ENCODE measurements around the gene DNAI1. TPM values are rescaled to one million over a fixed set of nuclear protein-coding genes. Genes with fewer than 3 reads are reported as not detected.

DNAI1 gene
- total RNA-seq, 2 experiments from 2014 or later = not detected

DNA sequence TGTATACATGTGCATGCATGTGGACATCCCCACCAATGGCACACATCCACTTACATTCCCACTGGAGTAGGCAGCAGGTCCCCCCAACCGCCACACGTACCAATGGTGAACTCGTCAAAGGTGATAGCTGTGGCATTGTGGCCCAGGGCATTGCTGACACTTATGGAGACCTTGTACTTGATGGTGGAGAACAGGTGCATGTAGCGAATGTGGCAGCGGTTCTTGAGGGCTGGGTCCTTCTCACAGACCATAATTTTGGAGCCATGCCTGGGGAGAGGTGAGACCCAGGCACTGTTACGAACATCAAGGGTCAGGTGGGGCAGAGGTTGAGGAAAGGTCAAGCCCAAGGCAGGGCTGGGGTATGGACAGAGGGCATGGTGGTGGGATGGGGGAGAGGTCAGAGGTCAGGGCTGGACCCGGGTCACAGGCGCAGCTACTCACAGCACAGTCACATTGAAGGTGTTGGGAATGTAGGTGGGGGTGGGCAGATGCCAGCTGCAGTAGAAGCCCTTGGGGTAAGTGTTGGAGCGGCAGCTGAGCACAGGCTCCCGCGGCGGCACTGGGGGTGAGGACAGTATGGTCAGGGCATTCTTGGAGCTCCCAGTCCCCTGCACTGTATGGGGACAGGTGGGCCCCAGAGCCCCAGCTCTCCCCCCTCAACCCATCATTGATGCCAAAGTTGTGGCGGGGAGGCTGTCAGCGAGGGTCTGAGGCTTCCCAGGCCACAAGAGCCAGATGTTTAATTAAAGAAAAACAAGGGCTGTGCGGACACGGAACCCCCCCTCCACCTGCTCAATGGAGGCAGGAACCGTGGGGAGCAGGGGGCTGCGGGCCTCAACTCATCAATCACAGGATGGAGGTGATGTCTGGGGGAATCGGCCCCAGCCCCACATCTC, 99.1 kb downstream of the DNAI1 start:
- H3K27me3 Mint-ChIP-seq (ENCODE audit: low read depth) = peaks cover 9% of the 10 kb centered on the region
- H3K4me1 Mint-ChIP-seq (ENCODE audit: low read depth) = no peaks in the 10 kb centered on the region
- ChIA-PET CTCF (interaction anchor here (1.8 kb wide), 1 partner anchor 10 kb away, joined by 4 read pairs; no protein-coding TSS in a partner anchor), POLR2A (no interaction called here)
- H3K36me3 Mint-ChIP-seq (ENCODE audit: low read depth) = no peaks in the 10 kb centered on the region
- DNase-seq (no peak), ATAC-seq (no peak)
- H3K9me3 Mint-ChIP-seq (ENCODE audit: insufficient read depth) = no peaks in the 10 kb centered on the region
- no peak overlapping the region for H3K4me3 Mint-ChIP-seq
- no peak overlapping the region for H3K27ac Mint-ChIP-seq

DNA sequence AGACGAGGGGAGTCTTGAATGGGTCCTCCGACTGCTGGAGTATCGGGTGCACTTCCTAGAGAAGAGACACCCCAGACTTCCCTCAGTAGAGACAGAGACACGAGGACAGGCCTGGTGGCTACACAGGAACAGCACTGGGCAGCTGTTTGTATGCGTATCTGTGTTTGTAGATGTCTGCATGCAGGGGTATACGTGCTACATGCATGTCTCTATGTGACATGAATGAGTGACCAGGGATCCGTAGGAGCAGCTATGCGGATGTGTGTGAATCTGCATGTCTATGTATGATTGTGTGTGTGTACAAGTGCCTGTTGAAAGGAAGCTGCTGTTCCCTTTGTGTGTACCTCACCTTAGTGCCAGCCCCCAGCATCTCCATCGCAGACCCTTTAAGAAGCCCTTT, 99.8 kb downstream of the DNAI1 start:
- Mint-ChIP-seq H3K9me3 (ENCODE audit: insufficient read depth) (no peaks in the 10 kb centered on the region), H3K36me3 (ENCODE audit: low read depth) (no peaks in the 10 kb centered on the region), H3K27ac (no peak overlapping the region), H3K27me3 (ENCODE audit: low read depth) (peaks cover 9% of the 10 kb centered on the region), H3K4me1 (ENCODE audit: low read depth) (no peaks in the 10 kb centered on the region), H3K4me3 (no peak overlapping the region)
- no peak for DNase-seq
- ChIA-PET POLR2A (no interaction called here), CTCF (interaction anchor here (1.8 kb wide), 1 partner anchor 10 kb away, joined by 4 read pairs; no protein-coding TSS in a partner anchor)
- no peak for ATAC-seq

DNA sequence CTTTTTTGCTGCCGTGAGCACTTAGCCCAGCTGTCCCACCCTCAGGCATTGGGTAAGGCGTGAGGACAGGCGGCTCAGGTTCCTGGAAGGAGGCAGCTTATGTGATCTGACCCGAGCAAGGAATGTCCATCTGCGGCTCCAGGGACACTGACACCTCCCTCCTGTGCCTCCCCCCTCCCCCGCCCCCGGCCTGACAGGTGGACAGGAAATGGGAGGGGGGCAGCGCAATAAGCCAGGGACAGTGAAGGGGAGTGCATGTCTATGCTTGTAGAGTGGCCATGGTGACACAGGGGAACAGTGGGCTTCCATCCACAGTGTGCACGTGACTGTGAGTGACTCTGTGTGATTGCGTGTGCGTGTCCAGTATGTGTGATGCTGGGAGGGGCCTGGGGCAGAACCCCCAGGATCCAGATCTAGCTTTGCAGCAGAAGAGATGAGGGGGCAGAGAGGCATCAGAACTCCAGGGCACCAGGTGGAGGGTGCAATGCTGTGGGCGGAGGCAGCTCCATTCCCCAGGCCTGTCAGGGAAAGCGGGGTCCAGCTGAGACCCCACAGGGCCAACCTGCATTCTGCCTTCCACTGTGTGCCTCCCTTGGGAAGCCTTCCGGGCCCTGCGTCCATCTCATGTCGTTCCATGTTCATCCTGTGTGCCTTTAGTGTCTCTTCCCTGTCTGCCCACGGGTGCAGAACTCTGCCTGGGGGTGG, 100.5 kb downstream of the DNAI1 start:
- ATAC-seq (no peak), DNase-seq (no peak)
- ChIA-PET POLR2A (no interaction called here), CTCF (interaction anchor here (1.8 kb wide), 1 partner anchor 11 kb away, joined by 4 read pairs; no protein-coding TSS in a partner anchor)
- Mint-ChIP-seq H3K36me3 (ENCODE audit: low read depth) (no peaks in the 10 kb centered on the region), H3K4me3 (no peak overlapping the region), H3K4me1 (ENCODE audit: low read depth) (no peaks in the 10 kb centered on the region), H3K27ac (no peak overlapping the region), H3K9me3 (ENCODE audit: insufficient read depth) (no peaks in the 10 kb centered on the region), H3K27me3 (ENCODE audit: low read depth) (peaks cover 16% of the 10 kb centered on the region)

- Mint-ChIP-seq H3K36me3 (ENCODE audit: low read depth) (no peaks in the 10 kb centered on the region), H3K4me3 (no peak overlapping the region), H3K27me3 (ENCODE audit: low read depth) (peaks cover 20% of the 10 kb centered on the region), H3K9me3 (ENCODE audit: insufficient read depth) (no peaks in the 10 kb centered on the region), H3K4me1 (ENCODE audit: low read depth) (no peaks in the 10 kb centered on the region), H3K27ac (no peak overlapping the region)
- CTCF ChIA-PET = no interaction called here
- no peak for DNase-seq
- POLR2A ChIA-PET = no interaction called here
- ATAC-seq = no peak
Observed at GRCh38 chr9:34559624-34560455, 101.2 kb downstream of the DNAI1 start.

GRCh38 chr9:34560599-34561214, 102.1 kb downstream of the DNAI1 start:
- Mint-ChIP-seq H3K27me3 (ENCODE audit: low read depth) (peaks cover 20% of the 10 kb centered on the region), H3K9me3 (ENCODE audit: insufficient read depth) (no peaks in the 10 kb centered on the region), H3K4me1 (ENCODE audit: low read depth) (no peaks in the 10 kb centered on the region), H3K4me3 (no peak overlapping the region), H3K36me3 (ENCODE audit: low read depth) (no peaks in the 10 kb centered on the region), H3K27ac (no peak overlapping the region)
- DNase-seq = no peak
- CTCF ChIA-PET = interaction anchor here (0.6 to 1.0 kb wide), 3 partner anchors 32 to 41 kb away, joined by 3 read pairs; no protein-coding TSS in a partner anchor
- no peak for ATAC-seq
- POLR2A ChIA-PET = no interaction called here

GRCh38 chr9:34562135-34562745, 103.6 kb downstream of the DNAI1 start:
- ChIA-PET POLR2A (no interaction called here), CTCF (interaction anchor here (0.9 to 1.4 kb wide), 4 partner anchors 8 to 74 kb away, joined by 3 to 7 read pairs (median 3); no protein-coding TSS in a partner anchor)
- Mint-ChIP-seq H3K27me3 (ENCODE audit: low read depth) (peaks cover 24% of the 10 kb centered on the region), H3K4me1 (ENCODE audit: low read depth) (no peaks in the 10 kb centered on the region), H3K9me3 (ENCODE audit: insufficient read depth) (no peaks in the 10 kb centered on the region), H3K36me3 (ENCODE audit: low read depth) (no peaks in the 10 kb centered on the region), H3K27ac (no peak overlapping the region), H3K4me3 (no peak overlapping the region)
- DNase-seq (peak; percentile 28), ATAC-seq (no peak)

DNA sequence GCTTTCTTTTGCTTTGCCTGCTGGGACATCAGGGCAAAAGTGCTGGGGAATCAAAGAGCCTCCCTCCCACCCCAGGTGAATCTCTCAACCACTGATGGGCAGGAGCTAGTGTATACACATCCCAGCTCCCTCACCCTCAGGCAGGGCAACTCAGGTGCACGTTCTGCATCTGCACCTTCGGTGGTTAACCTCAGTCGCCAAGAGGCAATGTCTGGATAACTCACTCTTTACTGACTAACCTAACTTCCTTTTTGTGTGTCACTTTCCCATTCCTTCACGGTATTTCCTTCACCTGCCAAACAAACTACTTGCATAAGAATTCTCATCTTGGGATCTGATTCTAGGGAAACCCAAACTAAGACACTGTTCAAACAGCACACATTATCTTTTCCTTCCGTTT, 104.7 kb downstream of the DNAI1 start:
- H3K4me3 Mint-ChIP-seq = no peak overlapping the region
- H3K4me1 Mint-ChIP-seq (ENCODE audit: low read depth) = no peaks in the 10 kb centered on the region
- ATAC-seq (no peak), DNase-seq (no peak)
- POLR2A ChIA-PET = no interaction called here
- H3K27ac Mint-ChIP-seq = no peak overlapping the region
- H3K27me3 Mint-ChIP-seq (ENCODE audit: low read depth) = peaks cover 29% of the 10 kb centered on the region
- no peaks in the 10 kb centered on the region for H3K36me3 Mint-ChIP-seq (ENCODE audit: low read depth)
- CTCF ChIA-PET = interaction anchor here (1.1 to 1.3 kb wide), 2 partner anchors 25 to 28 kb away, joined by 3 read pairs; no protein-coding TSS in a partner anchor
- no peaks in the 10 kb centered on the region for H3K9me3 Mint-ChIP-seq (ENCODE audit: insufficient read depth)

- Mint-ChIP-seq H3K27ac (no peak overlapping the region), H3K4me3 (no peak overlapping the region), H3K4me1 (ENCODE audit: low read depth) (no peaks in the 10 kb centered on the region), H3K27me3 (ENCODE audit: low read depth) (peaks cover 28% of the 10 kb centered on the region), H3K36me3 (ENCODE audit: low read depth) (no peaks in the 10 kb centered on the region), H3K9me3 (ENCODE audit: insufficient read depth) (no peaks in the 10 kb centered on the region)
- no peak for DNase-seq
- ATAC-seq = no peak
- CTCF ChIA-PET = no interaction called here
- POLR2A ChIA-PET = no interaction called here
Observed at GRCh38 chr9:34564617-34565016, 106.0 kb downstream of the DNAI1 start.

GRCh38 chr9:34565856-34566255, 107.3 kb downstream of the DNAI1 start:
- Mint-ChIP-seq H3K27ac (no peak overlapping the region), H3K36me3 (ENCODE audit: low read depth) (no peaks in the 10 kb centered on the region), H3K4me1 (ENCODE audit: low read depth) (no peaks in the 10 kb centered on the region), H3K4me3 (no peak overlapping the region), H3K9me3 (ENCODE audit: insufficient read depth) (no peaks in the 10 kb centered on the region), H3K27me3 (ENCODE audit: low read depth) (peaks cover 28% of the 10 kb centered on the region)
- POLR2A ChIA-PET = no interaction called here
- CTCF ChIA-PET = no interaction called here
- ATAC-seq (no peak), DNase-seq (no peak)

DNA sequence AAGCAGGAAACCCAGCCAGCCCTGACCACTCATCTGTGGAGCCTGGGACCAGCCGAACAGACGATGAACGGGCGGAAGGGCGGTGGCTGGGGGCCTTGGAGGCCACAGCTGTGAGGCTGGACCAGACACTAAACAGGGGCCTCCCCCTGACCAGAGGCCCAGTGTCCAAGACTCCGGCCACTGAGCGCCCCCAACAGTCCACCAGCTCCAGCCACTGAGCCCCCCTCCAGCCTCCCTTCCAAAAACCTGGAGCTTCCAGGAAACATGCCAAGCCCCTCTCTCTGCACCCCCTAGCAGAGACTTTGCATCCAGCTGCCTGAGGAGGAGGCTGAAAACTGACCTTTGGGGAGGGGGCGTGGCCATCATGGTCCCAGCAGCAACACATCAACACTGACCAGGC, 107.7 kb downstream of the DNAI1 start:
- no peaks in the 10 kb centered on the region for H3K9me3 Mint-ChIP-seq (ENCODE audit: insufficient read depth)

DNA sequence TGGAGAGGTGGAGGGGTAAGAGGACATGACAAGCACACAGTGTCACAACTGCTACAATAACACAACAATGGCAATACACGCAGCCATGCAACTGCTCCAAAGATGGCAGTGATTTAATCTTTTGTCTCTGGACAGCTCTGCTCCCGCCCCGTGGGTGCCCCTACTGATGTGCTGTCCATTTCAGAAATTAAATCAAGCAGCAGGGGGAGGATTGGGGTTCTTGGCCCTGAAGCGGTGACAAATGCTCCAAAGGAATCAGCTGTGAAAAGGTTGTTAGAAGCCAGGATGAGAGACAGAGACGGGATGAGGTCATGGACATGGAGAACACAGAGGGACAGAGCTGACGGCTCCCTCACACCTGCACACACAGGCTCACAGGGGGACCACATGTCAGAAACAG, 108.4 kb downstream of the DNAI1 start:
- H3K9me3 Mint-ChIP-seq (ENCODE audit: insufficient read depth) = no peaks in the 10 kb centered on the region
- DNase-seq (no peak), ATAC-seq (no peak)
- POLR2A ChIA-PET = no interaction called here
- CTCF ChIA-PET = no interaction called here
- H3K27me3 Mint-ChIP-seq (ENCODE audit: low read depth) = peaks cover 28% of the 10 kb centered on the region
- H3K4me3 Mint-ChIP-seq = no peak overlapping the region
- H3K27ac Mint-ChIP-seq = no peak overlapping the region
- no peaks in the 10 kb centered on the region for H3K36me3 Mint-ChIP-seq (ENCODE audit: low read depth)
- no peaks in the 10 kb centered on the region for H3K4me1 Mint-ChIP-seq (ENCODE audit: low read depth)

More for the DNA sequence above, 107.7 kb downstream of the DNAI1 start:
- DNase-seq = no peak
- ChIA-PET POLR2A (no interaction called here), CTCF (no interaction called here)
- Mint-ChIP-seq H3K4me1 (ENCODE audit: low read depth) (no peaks in the 10 kb centered on the region), H3K27me3 (ENCODE audit: low read depth) (peaks cover 28% of the 10 kb centered on the region), H3K27ac (no peak overlapping the region), H3K36me3 (ENCODE audit: low read depth) (no peaks in the 10 kb centered on the region), H3K4me3 (no peak overlapping the region)
- no peak for ATAC-seq

Data from activated CD8-positive, alpha-beta T cell treated with anti-CD3 and anti-CD28 coated beads, Interleukin-2, amount 10 ng/mL, durations not matched to agents 7 days and 5 days (primary cell).